ENCODE results near the gene LAMC2. TPM values are rescaled to one million over a fixed set of nuclear protein-coding genes. Genes with fewer than 3 reads are reported as not detected.

The LAMC2 gene
- total RNA-seq, 2 experiments from 2014 or later: 0.38 TPM; not detected in 1

- POLR2A ChIA-PET: no interaction called here
- Histone ChIP-seq H3K79me2 (ENCODE audit: insufficient read depth, low read depth, low read length) (no peaks in the 10 kb centered on the region), H3K4me1 (ENCODE audit: insufficient read depth, low read length, poor library complexity, severe bottlenecking) (no peaks in the 10 kb centered on the region), H3K36me3 (ENCODE audit: insufficient read depth, low read length) (no peaks in the 10 kb centered on the region), H3K4me2 (ENCODE audit: low read length) (no peak overlapping the region), H3K4me3 (ENCODE audit: low read depth, low read length, poor library complexity, severe bottlenecking) (no peak overlapping the region), H4K20me1 (ENCODE audit: insufficient read depth, low read length) (no peaks in the 10 kb centered on the region), H3K27ac (ENCODE audit: low read depth, low read length, poor library complexity, severe bottlenecking) (no peak overlapping the region), H3K9me2 (ENCODE audit: insufficient read depth, low read length) (no peaks in the 10 kb centered on the region), H3K9me3 (ENCODE audit: low read length) (no peaks in the 10 kb centered on the region), H2AFZ (ENCODE audit: low read length) (no peak overlapping the region)
- no TSS peak for BruUV-seq (replicated peaks)
- intact Hi-C loops (cut with micrococcal nuclease; ENCODE audit: unreplicated experiment): no loop called here
- DNase-seq (ENCODE audit: low spot score): no peak
- TF ChIP-seq, protein P1, sequence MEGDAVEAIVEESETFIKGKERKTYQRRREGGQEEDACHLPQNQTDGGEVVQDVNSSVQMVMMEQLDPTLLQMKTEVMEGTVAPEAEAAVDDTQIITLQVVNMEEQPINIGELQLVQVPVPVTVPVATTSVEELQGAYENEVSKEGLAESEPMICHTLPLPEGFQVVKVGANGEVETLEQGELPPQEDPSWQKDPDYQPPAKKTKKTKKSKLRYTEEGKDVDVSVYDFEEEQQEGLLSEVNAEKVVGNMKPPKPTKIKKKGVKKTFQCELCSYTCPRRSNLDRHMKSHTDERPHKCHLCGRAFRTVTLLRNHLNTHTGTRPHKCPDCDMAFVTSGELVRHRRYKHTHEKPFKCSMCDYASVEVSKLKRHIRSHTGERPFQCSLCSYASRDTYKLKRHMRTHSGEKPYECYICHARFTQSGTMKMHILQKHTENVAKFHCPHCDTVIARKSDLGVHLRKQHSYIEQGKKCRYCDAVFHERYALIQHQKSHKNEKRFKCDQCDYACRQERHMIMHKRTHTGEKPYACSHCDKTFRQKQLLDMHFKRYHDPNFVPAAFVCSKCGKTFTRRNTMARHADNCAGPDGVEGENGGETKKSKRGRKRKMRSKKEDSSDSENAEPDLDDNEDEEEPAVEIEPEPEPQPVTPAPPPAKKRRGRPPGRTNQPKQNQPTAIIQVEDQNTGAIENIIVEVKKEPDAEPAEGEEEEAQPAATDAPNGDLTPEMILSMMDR (conservative IDR thresholded peaks at IDR 0.05; ENCODE audit: low read length): no peak
- TF ChIP-seq EZH2phosphoT487 (IDR thresholded peaks at IDR 0.05; ENCODE audit: borderline replicate concordance, low read depth, low read length): no peak
- CTCF ChIA-PET (ENCODE audit: unreplicated experiment): no interaction called here
These were observed 13.2 kb downstream of the LAMC2 start for GRCh38 chr1:183199304-183199703.

DNA sequence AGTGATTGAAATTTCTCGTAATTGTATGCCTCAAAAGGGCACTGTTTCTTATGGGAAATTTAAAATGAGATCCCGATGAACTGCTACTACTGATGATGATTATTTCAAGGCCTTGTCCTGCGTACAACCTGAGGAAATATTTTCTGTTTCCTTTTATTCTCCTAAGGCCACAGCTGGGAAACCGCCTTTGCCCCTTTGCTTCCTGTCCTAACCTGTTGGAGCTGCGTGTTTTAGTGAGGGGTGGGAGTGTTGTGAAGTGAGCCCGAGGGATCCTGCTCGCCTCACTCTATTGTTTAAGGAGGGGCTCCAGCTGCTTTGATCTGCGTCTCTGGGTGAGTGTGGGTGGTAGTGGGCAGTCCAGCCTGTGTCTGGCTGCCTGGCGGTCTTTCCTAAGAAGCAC, 14.4 kb downstream of the LAMC2 start:
- no TSS peak for BruUV-seq (replicated peaks)
- TF ChIP-seq EZH2phosphoT487 (IDR thresholded peaks at IDR 0.05; ENCODE audit: borderline replicate concordance, low read depth, low read length): no peak
- TF ChIP-seq, protein P1 (conservative IDR thresholded peaks at IDR 0.05; ENCODE audit: low read length): no peak
- Histone ChIP-seq H2AFZ (ENCODE audit: low read length) (no peak overlapping the region), H3K4me3 (ENCODE audit: low read depth, low read length, poor library complexity, severe bottlenecking) (no peak overlapping the region), H3K4me2 (ENCODE audit: low read length) (no peak overlapping the region), H3K79me2 (ENCODE audit: insufficient read depth, low read depth, low read length) (no peaks in the 10 kb centered on the region), H3K27ac (ENCODE audit: low read depth, low read length, poor library complexity, severe bottlenecking) (no peak overlapping the region), H4K20me1 (ENCODE audit: insufficient read depth, low read length) (no peaks in the 10 kb centered on the region), H3K36me3 (ENCODE audit: insufficient read depth, low read length) (no peaks in the 10 kb centered on the region), H3K9me3 (ENCODE audit: low read length) (no peaks in the 10 kb centered on the region), H3K9me2 (ENCODE audit: insufficient read depth, low read length) (no peaks in the 10 kb centered on the region), H3K4me1 (ENCODE audit: insufficient read depth, low read length, poor library complexity, severe bottlenecking) (no peaks in the 10 kb centered on the region)
- no peak for DNase-seq (ENCODE audit: low spot score)
- CTCF ChIA-PET (ENCODE audit: unreplicated experiment): no interaction called here
- POLR2A ChIA-PET: no interaction called here
- intact Hi-C loops (cut with micrococcal nuclease; ENCODE audit: unreplicated experiment): no loop called here

GRCh38 chr1:183203094-183203493, 17.0 kb downstream of the LAMC2 start:
- Histone ChIP-seq H3K4me2 (ENCODE audit: low read length) (no peak overlapping the region), H4K20me1 (ENCODE audit: insufficient read depth, low read length) (no peaks in the 10 kb centered on the region), H3K79me2 (ENCODE audit: insufficient read depth, low read depth, low read length) (no peaks in the 10 kb centered on the region), H3K4me3 (ENCODE audit: low read depth, low read length, poor library complexity, severe bottlenecking) (no peak overlapping the region), H2AFZ (ENCODE audit: low read length) (no peak overlapping the region), H3K9me2 (ENCODE audit: insufficient read depth, low read length) (no peaks in the 10 kb centered on the region), H3K4me1 (ENCODE audit: insufficient read depth, low read length, poor library complexity, severe bottlenecking) (no peaks in the 10 kb centered on the region), H3K27ac (ENCODE audit: low read depth, low read length, poor library complexity, severe bottlenecking) (no peak overlapping the region), H3K36me3 (ENCODE audit: insufficient read depth, low read length) (no peaks in the 10 kb centered on the region), H3K9me3 (ENCODE audit: low read length) (no peaks in the 10 kb centered on the region)
- no TSS peak for BruUV-seq (replicated peaks)
- DNase-seq (ENCODE audit: low spot score): no peak
- CTCF ChIA-PET (ENCODE audit: unreplicated experiment): no interaction called here
- intact Hi-C loops (cut with micrococcal nuclease; ENCODE audit: unreplicated experiment): no loop called here
- TF ChIP-seq, protein P1 (conservative IDR thresholded peaks at IDR 0.05; ENCODE audit: low read length): no peak
- TF ChIP-seq EZH2phosphoT487 (IDR thresholded peaks at IDR 0.05; ENCODE audit: borderline replicate concordance, low read depth, low read length): no peak
- POLR2A ChIA-PET: interaction anchor here (0.6 to 0.7 kb wide), 2 partner anchors 220 to 683 kb away, joined by 3 to 4 read pairs; no protein-coding TSS in a partner anchor
